Activated T-cell treated with anti-CD3 and anti-CD28 coated beads, Interleukin-2, amount 50 U/mL, for 72 hours (primary cell): Measurements from ENCODE around the gene ERGIC2. TPM values are rescaled to one million over a fixed set of nuclear protein-coding genes. Genes with fewer than 3 reads are reported as not detected.
"Not testable (repeated sequence)": the region's sequence is repeated elsewhere in the genome, so short reads cannot be mapped to it uniquely, and the experiment has no call there.

ENCODE experiments used
- ATAC-seq, 2 donors: fragments of 150-1000 bp; cut with Tn5 transposase; replicated peaks in 1 of 2; 2 replicates each; pipeline ENCODE4 v1.10.0; 2021; ENCODE audit warnings: moderate library complexity in 2 of 2, mild to moderate bottlenecking in 1 of 2
- DNase-seq, 2 donors: peaks; one replicate each; pipeline ENCODE4 v3.0.0; 2021 to 2022; ENCODE audit warnings: mixed read lengths in 1 of 2
- H3K27ac Mint-ChIP-seq: one replicate; pipeline ENCODE4 v1.8.0; 2022; ENCODE audit warnings: mild to moderate bottlenecking, moderate library complexity, mixed read lengths
- H3K27me3 Mint-ChIP-seq: one replicate; pipeline ENCODE4 v1.8.0; 2022; ENCODE audit warnings: low read depth, mixed read lengths
- H3K36me3 Mint-ChIP-seq, 2 donors: one replicate each; pipeline ENCODE4 v1.8.0; 2022; ENCODE audit warnings: mixed read lengths in 2 of 2, mild to moderate bottlenecking in 1 of 2; ENCODE audit not compliant: insufficient read depth in 2 of 2
- H3K4me1 Mint-ChIP-seq: one replicate; pipeline ENCODE4 v1.8.0; 2022; ENCODE audit warnings: low read depth, mixed read lengths
- H3K4me3 Mint-ChIP-seq, 2 donors: one replicate each; pipeline ENCODE4 v1.8.0; 2022; ENCODE audit warnings: mild to moderate bottlenecking in 2 of 2, mixed read lengths in 2 of 2, moderate library complexity in 2 of 2
- H3K9me3 Mint-ChIP-seq, 2 donors: one replicate each; pipeline ENCODE4 v1.8.0; 2022; ENCODE audit warnings: mixed read lengths in 2 of 2
- total RNA-seq, 2 donors: library from RNA; stranded (reverse); gene quantifications; one replicate each; pipeline ENCODE4 v1.2.3, GENCODE V29; 2022

ERGIC2 gene
- total RNA-seq, 2 donors from 2014 or later: 73.1 to 79.1 TPM

DNA sequence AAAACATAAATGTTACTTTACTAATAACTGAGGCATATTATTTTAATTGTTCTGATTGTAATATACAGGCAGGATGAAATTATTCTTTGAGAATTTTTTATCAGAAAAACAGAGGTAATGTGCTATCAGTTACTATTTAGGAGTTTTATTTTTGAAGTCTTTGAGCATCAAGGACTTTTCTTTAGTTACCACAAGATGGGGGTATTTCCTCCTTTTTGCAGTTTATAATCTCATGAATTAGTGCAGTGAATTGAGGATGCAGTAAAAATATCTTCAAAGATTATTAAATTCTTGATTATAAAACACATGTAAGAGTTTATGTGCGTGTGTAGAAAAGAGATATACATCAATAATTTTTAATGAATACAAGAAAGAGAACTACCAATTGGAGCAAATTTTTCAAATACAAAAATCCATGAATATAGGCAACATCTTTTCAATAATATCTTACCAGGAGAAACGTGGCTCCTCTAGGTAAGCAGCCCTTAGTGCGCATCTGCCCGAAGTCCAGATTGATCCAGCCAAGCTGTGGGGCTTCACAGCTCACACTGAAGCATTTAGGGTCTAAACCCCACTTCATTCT, 71.6 kb downstream of the ERGIC2 start:
- Mint-ChIP-seq H3K27ac (no peak overlapping the region), H3K9me3 (no peaks in the 10 kb centered on the region), H3K36me3 (no peaks in the 10 kb centered on the region), H3K4me3 (no peak overlapping the region), H3K4me1 (no peaks in the 10 kb centered on the region), H3K27me3 (no peaks in the 10 kb centered on the region)
- no peak for DNase-seq
- no peak for ATAC-seq

DNA sequence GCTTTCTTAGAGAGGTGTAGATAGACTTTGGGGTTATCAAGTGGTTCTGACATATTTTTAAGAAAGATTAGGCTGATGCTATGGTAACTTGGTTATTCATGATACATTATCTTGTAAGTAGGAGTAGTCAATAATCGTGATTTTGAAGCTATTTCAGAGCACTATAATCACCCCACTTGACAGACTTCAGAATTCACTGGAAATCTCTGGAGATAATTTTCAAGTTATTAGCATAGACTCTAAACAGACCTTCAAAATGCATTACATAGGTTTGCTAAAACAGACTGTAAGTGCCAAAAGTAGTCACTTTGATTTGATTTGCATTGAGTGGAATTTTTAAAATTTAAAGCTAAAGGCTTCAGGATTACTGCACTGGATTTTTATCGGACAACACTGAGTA, 74.3 kb downstream of the ERGIC2 start:
- no peaks in the 10 kb centered on the region for H3K9me3 Mint-ChIP-seq
- H3K4me1 Mint-ChIP-seq: no peaks in the 10 kb centered on the region
- no peaks in the 10 kb centered on the region for H3K36me3 Mint-ChIP-seq
- no peaks in the 10 kb centered on the region for H3K27me3 Mint-ChIP-seq
- ATAC-seq: no peak
- H3K27ac Mint-ChIP-seq: no peak overlapping the region
- H3K4me3 Mint-ChIP-seq: no peak overlapping the region
- no peak for DNase-seq

DNA sequence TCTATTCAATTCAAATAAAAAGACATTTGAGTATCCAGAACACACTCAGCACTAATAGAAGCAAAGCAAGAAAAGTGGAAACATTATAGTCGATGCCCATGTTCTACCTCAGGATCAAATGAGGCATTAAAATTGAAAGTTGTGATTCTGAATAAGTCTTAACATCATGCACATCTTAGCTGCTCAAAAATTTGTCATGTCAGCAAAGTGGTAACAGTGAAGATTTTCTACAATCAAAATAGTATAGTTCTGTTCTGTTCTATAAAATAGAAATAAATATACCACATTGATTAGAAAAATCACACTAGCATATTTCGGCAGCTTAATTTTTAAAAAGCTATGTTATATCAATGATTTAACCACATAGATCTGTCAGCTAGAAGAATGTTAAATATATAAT, 74.7 kb downstream of the ERGIC2 start:
- Mint-ChIP-seq H3K27me3 (no peaks in the 10 kb centered on the region), H3K36me3 (no peaks in the 10 kb centered on the region), H3K9me3 (no peaks in the 10 kb centered on the region), H3K27ac (no peak overlapping the region), H3K4me1 (no peaks in the 10 kb centered on the region), H3K4me3 (no peak overlapping the region)
- DNase-seq (no peak), ATAC-seq (no peak)

DNA sequence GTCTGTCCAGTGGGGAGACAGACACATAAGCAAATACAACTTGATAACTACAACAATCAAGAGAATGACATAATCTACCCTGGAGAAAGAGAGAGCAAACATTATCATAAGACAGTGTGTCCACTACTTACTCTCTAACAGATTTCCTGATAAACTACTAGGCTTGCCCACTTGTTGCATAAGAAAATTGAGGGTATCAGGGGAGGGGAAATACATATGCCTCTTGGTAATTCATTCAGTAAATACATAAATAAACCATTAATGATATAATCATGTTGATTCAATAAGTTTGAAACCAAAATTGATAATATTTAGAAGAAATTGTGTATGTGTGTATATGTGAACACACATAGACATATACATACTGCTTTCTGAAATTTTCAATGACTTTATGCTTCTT, 76.6 kb downstream of the ERGIC2 start:
- Mint-ChIP-seq H3K27me3 (no peaks in the 10 kb centered on the region), H3K4me1 (no peaks in the 10 kb centered on the region), H3K27ac (no peak overlapping the region), H3K36me3 (no peaks in the 10 kb centered on the region), H3K9me3 (no peaks in the 10 kb centered on the region), H3K4me3 (no peak overlapping the region)
- ATAC-seq (no peak), DNase-seq (no peak)

DNA sequence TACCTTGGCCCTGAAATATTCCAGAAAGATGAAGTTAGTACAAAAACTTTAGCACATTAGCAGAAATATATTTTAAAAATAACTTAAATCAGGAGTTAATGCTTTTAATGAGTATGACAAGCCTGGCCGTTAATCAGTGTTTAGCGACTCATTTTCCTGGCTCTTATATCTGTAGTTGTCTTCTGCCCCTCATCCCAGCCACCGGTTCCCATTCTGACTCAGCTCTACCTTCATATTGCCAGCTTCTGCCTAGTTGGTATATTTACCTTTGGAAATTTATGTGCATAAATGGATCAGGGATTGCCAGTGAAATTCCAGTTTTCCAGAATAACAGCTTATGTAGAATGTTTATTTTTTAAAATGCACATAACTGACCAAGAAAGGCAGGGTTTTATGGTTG, 79.9 kb downstream of the ERGIC2 start:
- no peaks in the 10 kb centered on the region for H3K36me3 Mint-ChIP-seq
- H3K4me1 Mint-ChIP-seq: no peaks in the 10 kb centered on the region
- no peak for ATAC-seq
- H3K27ac Mint-ChIP-seq: no peak overlapping the region
- no peaks in the 10 kb centered on the region for H3K27me3 Mint-ChIP-seq
- H3K4me3 Mint-ChIP-seq: no peak overlapping the region
- no peak for DNase-seq
- no peaks in the 10 kb centered on the region for H3K9me3 Mint-ChIP-seq

DNA sequence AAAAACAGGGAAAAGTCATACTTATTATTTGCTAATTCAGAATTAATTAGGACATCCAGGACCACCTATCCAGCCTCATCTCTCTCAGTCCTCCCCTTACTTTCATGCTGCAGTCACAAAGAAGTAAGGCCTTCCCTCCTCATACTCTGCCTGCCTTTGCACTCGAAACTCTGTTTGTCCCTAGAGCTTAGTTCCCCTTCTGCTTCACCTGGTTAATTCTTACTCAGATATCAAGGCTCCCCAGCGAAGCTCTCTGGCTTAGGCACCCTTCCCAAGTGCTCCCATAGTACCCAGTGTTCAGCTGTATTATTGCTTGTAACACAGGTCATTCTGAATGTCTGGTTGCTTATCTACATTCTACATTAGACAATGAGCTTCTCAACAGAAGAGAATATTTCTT, 81.3 kb downstream of the ERGIC2 start:
- Mint-ChIP-seq H3K27ac (no peak overlapping the region), H3K4me1 (no peaks in the 10 kb centered on the region), H3K36me3 (no peaks in the 10 kb centered on the region), H3K4me3 (no peak overlapping the region), H3K9me3 (no peaks in the 10 kb centered on the region), H3K27me3 (no peaks in the 10 kb centered on the region)
- DNase-seq (no peak), ATAC-seq (no peak)

DNA sequence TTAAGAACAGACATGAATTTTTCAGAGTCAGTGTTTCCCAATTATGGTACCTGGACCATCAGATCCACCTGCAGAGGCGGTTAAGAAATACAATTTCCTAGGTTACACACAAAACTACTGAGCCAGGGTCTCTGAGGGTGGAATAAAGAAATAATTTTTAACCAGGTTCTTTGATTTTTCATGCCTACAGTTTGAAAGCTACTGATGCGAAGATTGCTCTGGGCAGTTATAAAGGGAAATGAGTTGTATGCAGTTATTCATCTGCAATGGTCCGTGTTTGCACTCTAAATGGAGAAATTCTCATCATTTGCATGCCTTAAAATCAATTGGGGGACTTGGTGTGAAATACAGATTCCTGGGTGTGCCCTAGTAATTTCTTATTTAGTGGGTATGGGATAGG, 89.7 kb downstream of the ERGIC2 start:
- no peak overlapping the region for H3K27ac Mint-ChIP-seq
- no peak overlapping the region for H3K4me3 Mint-ChIP-seq
- ATAC-seq: no peak
- H3K9me3 Mint-ChIP-seq: peaks cover 1 to 4% of the 10 kb centered on the region in 2 donors
- H3K27me3 Mint-ChIP-seq: no peaks in the 10 kb centered on the region
- H3K36me3 Mint-ChIP-seq: peaks cover 0 to 5% of the 10 kb centered on the region in 2 donors
- no peaks in the 10 kb centered on the region for H3K4me1 Mint-ChIP-seq
- no peak for DNase-seq

DNA sequence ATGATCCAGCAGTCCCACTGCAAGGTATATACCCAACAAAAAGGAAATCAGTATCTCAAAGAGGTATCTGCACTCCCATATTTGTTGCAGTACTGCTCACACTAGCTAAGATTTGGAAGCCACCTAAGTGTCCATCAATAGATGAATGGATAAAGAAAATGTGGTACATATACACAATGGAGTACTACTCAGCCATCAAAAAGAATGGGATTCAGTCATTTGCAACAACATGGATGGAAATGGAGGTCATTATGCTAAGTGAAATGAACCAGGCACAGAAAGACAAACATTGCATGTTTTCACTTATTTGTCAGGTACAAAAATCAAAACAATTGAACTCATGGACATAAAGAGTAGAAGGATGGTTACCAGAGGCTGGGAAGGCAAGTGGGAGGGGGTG, 90.5 kb downstream of the ERGIC2 start:
- not testable (repeated sequence) for H3K36me3 Mint-ChIP-seq, H3K27ac Mint-ChIP-seq, H3K9me3 Mint-ChIP-seq, ATAC-seq, H3K4me3 Mint-ChIP-seq, H3K27me3 Mint-ChIP-seq, H3K4me1 Mint-ChIP-seq, DNase-seq

DNA sequence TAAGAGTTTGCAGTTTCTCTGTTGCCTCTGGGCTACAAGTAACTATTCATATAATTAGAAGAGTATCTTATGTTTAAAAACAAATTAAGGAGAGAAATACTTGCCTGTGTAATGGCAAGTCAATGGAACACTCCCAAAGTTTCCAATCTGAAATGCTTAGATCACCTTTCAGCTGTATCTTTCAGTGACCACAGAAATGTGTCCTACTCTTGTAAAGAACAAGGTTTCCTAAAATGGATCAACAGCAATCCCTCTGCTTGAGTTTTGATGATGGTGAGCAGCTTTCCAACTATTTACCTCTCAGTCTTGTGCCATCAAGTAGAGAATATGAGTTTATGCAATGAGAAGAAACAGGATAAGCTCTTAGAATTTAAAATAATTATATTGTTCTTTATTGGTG, 92.9 kb downstream of the ERGIC2 start:
- no peaks in the 10 kb centered on the region for H3K27me3 Mint-ChIP-seq
- H3K27ac Mint-ChIP-seq: no peak overlapping the region
- H3K4me1 Mint-ChIP-seq: no peaks in the 10 kb centered on the region
- ATAC-seq: no peak
- H3K4me3 Mint-ChIP-seq: no peak overlapping the region
- DNase-seq: no peak
- peaks cover 1 to 4% of the 10 kb centered on the region in 2 donors for H3K9me3 Mint-ChIP-seq
- peaks cover 0 to 5% of the 10 kb centered on the region in 2 donors for H3K36me3 Mint-ChIP-seq

DNA sequence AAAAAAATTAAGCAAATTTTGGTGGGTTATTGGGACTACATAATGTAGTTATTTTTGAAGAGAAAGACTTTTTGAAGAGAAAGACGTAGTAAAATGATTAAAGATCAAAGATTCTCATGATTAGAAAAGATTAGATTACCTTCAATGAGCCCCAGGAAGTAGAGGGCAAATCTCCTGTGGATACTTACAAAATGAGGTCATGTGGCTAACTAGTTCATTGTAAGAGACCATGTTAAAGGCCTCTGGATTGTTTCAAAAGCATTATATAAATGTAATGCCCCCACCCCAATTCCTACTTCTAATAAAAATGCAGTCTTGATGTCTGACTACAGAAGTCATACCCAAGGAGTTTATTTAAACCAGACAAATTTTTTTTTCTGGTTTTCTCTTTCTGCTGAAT, 93.3 kb downstream of the ERGIC2 start:
- Mint-ChIP-seq H3K36me3 (peaks cover 0 to 5% of the 10 kb centered on the region in 2 donors), H3K9me3 (peaks cover 1 to 4% of the 10 kb centered on the region in 2 donors), H3K27ac (no peak overlapping the region), H3K4me1 (no peaks in the 10 kb centered on the region), H3K4me3 (no peak overlapping the region), H3K27me3 (no peaks in the 10 kb centered on the region)
- ATAC-seq (no peak), DNase-seq (no peak)

Other genes with a start within 250 kb of the ERGIC2 start
- 1 to 10 TPM; 2.3 to 2.5 TPM for gene FAR2, start 231.9 kb downstream of the ERGIC2 start, total RNA-seq
- gene OVCH1, start 116.5 kb upstream of the ERGIC2 start, total RNA-seq: not detected